GM23338 (cell line): Measurements from ENCODE around the gene CCN2. TPM values are rescaled to one million over a fixed set of nuclear protein-coding genes. Genes with fewer than 3 reads are reported as not detected.

Experiments
- ATAC-seq: fragments of 200-7000 bp; cut with Tn5 transposase; 3 replicates; pipeline ENCODE4 v1.9.1; 2020
- DNase-seq: peaks from one replicate; pipeline ENCODE4 v3.0.0-alpha.2; 2015; ENCODE audit warnings: low spot score
- H2AFZ ChIP-seq: fragments of 200-600 bp; sonication (generic); 2 replicates; pipeline ENCODE4 v1.8.0; 2016; ENCODE audit warnings: antibody characterized with exemption, mild to moderate bottlenecking, moderate library complexity
- H3F3A ChIP-seq: fragments of 200-600 bp; sonication (generic); replicated peaks from 2 replicates; pipeline ENCODE4 v1.8.0; 2017; ENCODE audit warnings: antibody characterized with exemption, mixed run types, low read depth
- H3K27ac ChIP-seq: fragments of 200-600 bp; sonication (generic); 2 replicates; pipeline ENCODE4 v1.6.1; 2016; ENCODE audit warnings: low read depth
- H3K27me3 ChIP-seq: fragments of 200-600 bp; sonication (generic); 2 replicates; pipeline ENCODE4 v1.8.0; 2016; ENCODE audit warnings: mild to moderate bottlenecking, mixed run types, moderate library complexity; ENCODE audit not compliant: insufficient read depth
- H3K36me3 ChIP-seq: fragments of 200-600 bp; sonication (generic); 2 replicates; pipeline ENCODE4 v1.8.0; 2016; ENCODE audit warnings: mild to moderate bottlenecking; ENCODE audit not compliant: insufficient read depth
- H3K4me1 ChIP-seq: fragments of 200-600 bp; sonication (generic); 2 replicates; pipeline ENCODE4 v1.8.0; 2016; ENCODE audit warnings: mild to moderate bottlenecking, moderate library complexity; ENCODE audit not compliant: insufficient read depth
- H3K4me2 ChIP-seq: fragments of 200-600 bp; sonication (generic); 2 replicates; pipeline ENCODE4 v1.7.1; 2017; ENCODE audit warnings: mixed run types
- H3K4me3 ChIP-seq: fragments of 200-600 bp; sonication (generic); 2 replicates; pipeline ENCODE4 v1.6.1; 2016; ENCODE audit warnings: mixed run types
- H3K79me2 ChIP-seq: fragments of 200-600 bp; sonication (generic); replicated peaks from 2 replicates; pipeline ENCODE4 v1.8.0; 2017; ENCODE audit warnings: mild to moderate bottlenecking; ENCODE audit not compliant: insufficient read depth
- H3K9me2 ChIP-seq: fragments of 200-600 bp; sonication (generic); 2 replicates; pipeline ENCODE4 v1.8.0; 2017; ENCODE audit not compliant: insufficient read depth
- H4K20me1 ChIP-seq: fragments of 200-600 bp; sonication (generic); replicated peaks from 2 replicates; pipeline ENCODE4 v1.8.0; 2017; ENCODE audit warnings: mild to moderate bottlenecking; ENCODE audit not compliant: insufficient read depth
- H3K27ac Mint-ChIP-seq: 2 replicates; pipeline ENCODE4 v1.8.0; 2020; ENCODE audit warnings: inconsistent platforms, mild to moderate bottlenecking, moderate library complexity, mixed read lengths
- H3K27me3 Mint-ChIP-seq: 3 replicates; pipeline ENCODE4 v1.8.0; 2022; ENCODE audit warnings: low read depth, mild to moderate bottlenecking, moderate library complexity, mixed read lengths, inconsistent platforms; ENCODE audit not compliant: insufficient read depth, poor library complexity
- H3K36me3 Mint-ChIP-seq: 3 replicates; pipeline ENCODE4 v1.8.0; 2021; ENCODE audit warnings: low read depth, mild to moderate bottlenecking, inconsistent platforms, moderate library complexity, mixed read lengths
- H3K4me1 Mint-ChIP-seq: 3 replicates; pipeline ENCODE4 v1.8.0; 2020; ENCODE audit warnings: mild to moderate bottlenecking, inconsistent platforms, mixed read lengths
- H3K4me3 Mint-ChIP-seq: 3 replicates; pipeline ENCODE4 v1.8.0; 2021; ENCODE audit warnings: moderate library complexity, mild to moderate bottlenecking, inconsistent platforms, mixed read lengths
- H3K9me3 Mint-ChIP-seq: 3 replicates; pipeline ENCODE4 v1.8.0; 2020; ENCODE audit warnings: moderate library complexity, mild to moderate bottlenecking, inconsistent platforms, mixed read lengths
- CREB1 ChIP-seq: fragments of 250-450 bp; sonication (Bioruptor Pico); IDR thresholded peaks from 2 replicates; pipeline ENCODE4 v1.5.0; 2020; ENCODE audit warnings: low read depth, mild to moderate bottlenecking, moderate library complexity
- EZH2 ChIP-seq: fragments of 200-600 bp; sonication (generic); IDR thresholded peaks from one replicate; pipeline ENCODE4 v1.8.0; 2017; ENCODE audit warnings: antibody characterized with exemption, mild to moderate bottlenecking, low read depth; ENCODE audit not compliant: unreplicated experiment
- EZH2phosphoT487 ChIP-seq: fragments of 200-600 bp; sonication (generic); IDR thresholded peaks from one replicate; pipeline ENCODE4 v1.8.1; 2018; ENCODE audit warnings: antibody characterized with exemption; ENCODE audit not compliant: unreplicated experiment
- JUNB ChIP-seq: IDR thresholded peaks from one replicate; pipeline ENCODE4 v1.6.1; 2016; ENCODE audit warnings: antibody characterized with exemption; ENCODE audit not compliant: unreplicated experiment
- NANOG ChIP-seq: IDR thresholded peaks from 2 replicates; pipeline ENCODE4 v1.6.1; 2016; ENCODE audit warnings: antibody characterized with exemption, borderline replicate concordance
- POLR2AphosphoS5 ChIP-seq: IDR thresholded peaks from 2 replicates; pipeline ENCODE4 v1.6.1; 2016; ENCODE audit warnings: antibody characterized with exemption, low read depth
- STAT1 ChIP-seq: IDR thresholded peaks from one replicate; pipeline ENCODE4 v1.6.1; 2016; ENCODE audit warnings: antibody characterized with exemption; ENCODE audit not compliant: unreplicated experiment
- ZNF114 ChIP-seq: fragments of 250-450 bp; sonication (Bioruptor Pico); IDR thresholded peaks from 2 replicates; pipeline ENCODE4 v1.5.0; 2020; ENCODE audit warnings: mild to moderate bottlenecking, moderate library complexity
- ZNF331 ChIP-seq: fragments of 250-450 bp; sonication (Bioruptor Pico); IDR thresholded peaks from 2 replicates; pipeline ENCODE4 v1.5.0; 2020; ENCODE audit warnings: low read depth, mild to moderate bottlenecking, moderate library complexity
- polyA plus RNA-seq: library from polyadenylated mRNA; unstranded; fragments of >200 nt; fragmentation: Nextera tagmentation; extraction: Ambion mirVana; gene quantifications from 2 replicates; pipeline ENCODE4 v1.2.1, GENCODE V29; 2016
- total RNA-seq: library from RNA; depleted of rRNA; stranded (reverse); fragments of >200 nt; shearing (Covaris generic); gene quantifications from 2 replicates; pipeline ENCODE4 v1.2.3, GENCODE V29; 2014
- TF ChIP-seq, protein P1 (sequence below), 2 experiments: fragments of 200-600 bp in 1 of 2; sonication (generic) in 1 of 2; conservative IDR thresholded peaks; 2 replicates each; pipeline versions ENCODE4 v1.5.1 to v1.6.1; 2016 to 2017; ENCODE audit warnings: antibody characterized with exemption in 2 of 2, low read depth in 2 of 2, mild to moderate bottlenecking in 2 of 2, moderate library complexity in 1 of 2
- TF ChIP-seq, protein P2 (sequence below): fragments of 250-450 bp; sonication (Bioruptor Pico); IDR thresholded peaks from 2 replicates; pipeline ENCODE4 v1.5.0; 2020; ENCODE audit warnings: mild to moderate bottlenecking, moderate library complexity
- TF ChIP-seq, protein P3 (sequence below): IDR thresholded peaks from 2 replicates; pipeline ENCODE4 v1.6.1; 2016; ENCODE audit warnings: antibody characterized with exemption
- TF ChIP-seq, protein P4 (sequence below): IDR thresholded peaks from one replicate; pipeline ENCODE4 v1.6.1; 2018; ENCODE audit warnings: antibody characterized with exemption; ENCODE audit not compliant: unreplicated experiment

The CCN2 gene
- total and polyA plus RNA-seq, 2 experiments from 2014 or later = 128 to 159 TPM

DNA sequence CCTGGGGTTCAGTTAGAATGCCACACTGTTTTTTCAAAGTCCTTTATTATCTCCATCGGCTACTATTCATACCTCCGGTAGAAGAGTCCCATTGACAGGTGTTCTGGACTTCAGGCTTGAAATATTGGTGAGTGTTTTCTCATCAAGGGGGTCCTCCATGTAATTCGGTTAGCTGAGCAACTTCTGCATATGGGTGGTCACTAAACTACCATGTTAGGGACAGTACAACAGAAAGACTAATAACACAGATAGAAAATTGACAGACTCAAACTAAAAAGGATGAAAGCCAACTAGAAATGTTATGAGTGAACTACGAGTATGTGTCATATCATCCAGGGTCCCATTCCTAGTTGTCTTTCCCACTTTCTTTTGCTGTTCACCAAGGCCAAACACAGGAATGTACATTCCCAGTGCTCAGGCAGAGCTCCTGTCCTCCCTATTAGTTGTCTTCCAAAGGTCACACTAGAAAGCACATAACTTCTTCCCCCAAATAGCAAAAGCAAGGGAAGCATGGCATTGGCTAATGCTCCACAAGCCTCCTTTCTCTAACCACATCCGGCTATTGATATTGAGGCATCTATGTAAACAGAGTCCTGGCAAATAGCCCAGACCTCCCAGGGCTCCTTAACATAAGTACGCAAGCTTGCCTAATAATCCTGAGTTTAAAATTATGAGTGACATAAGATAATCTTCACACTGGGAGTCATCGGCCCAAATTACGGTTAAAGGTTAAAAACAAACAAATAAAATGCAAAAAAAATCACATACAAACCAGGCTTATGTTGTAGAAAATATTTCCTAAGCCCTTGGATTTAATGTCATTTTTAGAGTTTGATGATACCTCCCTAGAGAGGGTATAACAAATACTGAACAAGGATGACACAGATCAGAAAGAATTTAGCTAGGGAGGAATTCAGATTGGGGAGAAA, 13.2 kb downstream of the CCN2 start:
- peaks cover 23% of the 10 kb centered on the region for H3K4me1 ChIP-seq
- Mint-ChIP-seq H3K4me3 (no peak overlapping the region), H3K36me3 (no peaks in the 10 kb centered on the region), H3K27ac (no peak overlapping the region), H3K9me3 (no peaks in the 10 kb centered on the region), H3K27me3 (peaks cover 2% of the 10 kb centered on the region), H3K4me1 (peaks cover 14% of the 10 kb centered on the region; the same call in 2 of the 3 replicates)
- no peaks in the 10 kb centered on the region for H3K79me2 ChIP-seq
- H3K27ac ChIP-seq = 0 out of 2 replicates have a peak overlapping the region, but pooled peaks have one; percentile 5
- ATAC-seq (peak; percentile 63), DNase-seq (no peak)
- H3F3A ChIP-seq = no peaks in the 10 kb centered on the region
- no peak overlapping the region for H2AFZ ChIP-seq
- no peaks in the 10 kb centered on the region for H4K20me1 ChIP-seq
- no peaks in the 10 kb centered on the region for H3K27me3 ChIP-seq
- no peak overlapping the region; the same call in 1 of the 2 replicates for H3K4me3 ChIP-seq
- H3K36me3 ChIP-seq = no peaks in the 10 kb centered on the region
- H3K4me2 ChIP-seq = peak overlapping the region; percentile 64
- H3K9me2 ChIP-seq = peaks cover 9% of the 10 kb centered on the region
- no peak for TF ChIP-seq EZH2
- TF ChIP-seq JUNB = no peak
- TF ChIP-seq, protein P1, sequence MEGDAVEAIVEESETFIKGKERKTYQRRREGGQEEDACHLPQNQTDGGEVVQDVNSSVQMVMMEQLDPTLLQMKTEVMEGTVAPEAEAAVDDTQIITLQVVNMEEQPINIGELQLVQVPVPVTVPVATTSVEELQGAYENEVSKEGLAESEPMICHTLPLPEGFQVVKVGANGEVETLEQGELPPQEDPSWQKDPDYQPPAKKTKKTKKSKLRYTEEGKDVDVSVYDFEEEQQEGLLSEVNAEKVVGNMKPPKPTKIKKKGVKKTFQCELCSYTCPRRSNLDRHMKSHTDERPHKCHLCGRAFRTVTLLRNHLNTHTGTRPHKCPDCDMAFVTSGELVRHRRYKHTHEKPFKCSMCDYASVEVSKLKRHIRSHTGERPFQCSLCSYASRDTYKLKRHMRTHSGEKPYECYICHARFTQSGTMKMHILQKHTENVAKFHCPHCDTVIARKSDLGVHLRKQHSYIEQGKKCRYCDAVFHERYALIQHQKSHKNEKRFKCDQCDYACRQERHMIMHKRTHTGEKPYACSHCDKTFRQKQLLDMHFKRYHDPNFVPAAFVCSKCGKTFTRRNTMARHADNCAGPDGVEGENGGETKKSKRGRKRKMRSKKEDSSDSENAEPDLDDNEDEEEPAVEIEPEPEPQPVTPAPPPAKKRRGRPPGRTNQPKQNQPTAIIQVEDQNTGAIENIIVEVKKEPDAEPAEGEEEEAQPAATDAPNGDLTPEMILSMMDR (conservative IDR thresholded peaks at IDR 0.05; ENCODE audit: low read depth in 2 of 2) = no peak
- TF ChIP-seq, protein P2, sequence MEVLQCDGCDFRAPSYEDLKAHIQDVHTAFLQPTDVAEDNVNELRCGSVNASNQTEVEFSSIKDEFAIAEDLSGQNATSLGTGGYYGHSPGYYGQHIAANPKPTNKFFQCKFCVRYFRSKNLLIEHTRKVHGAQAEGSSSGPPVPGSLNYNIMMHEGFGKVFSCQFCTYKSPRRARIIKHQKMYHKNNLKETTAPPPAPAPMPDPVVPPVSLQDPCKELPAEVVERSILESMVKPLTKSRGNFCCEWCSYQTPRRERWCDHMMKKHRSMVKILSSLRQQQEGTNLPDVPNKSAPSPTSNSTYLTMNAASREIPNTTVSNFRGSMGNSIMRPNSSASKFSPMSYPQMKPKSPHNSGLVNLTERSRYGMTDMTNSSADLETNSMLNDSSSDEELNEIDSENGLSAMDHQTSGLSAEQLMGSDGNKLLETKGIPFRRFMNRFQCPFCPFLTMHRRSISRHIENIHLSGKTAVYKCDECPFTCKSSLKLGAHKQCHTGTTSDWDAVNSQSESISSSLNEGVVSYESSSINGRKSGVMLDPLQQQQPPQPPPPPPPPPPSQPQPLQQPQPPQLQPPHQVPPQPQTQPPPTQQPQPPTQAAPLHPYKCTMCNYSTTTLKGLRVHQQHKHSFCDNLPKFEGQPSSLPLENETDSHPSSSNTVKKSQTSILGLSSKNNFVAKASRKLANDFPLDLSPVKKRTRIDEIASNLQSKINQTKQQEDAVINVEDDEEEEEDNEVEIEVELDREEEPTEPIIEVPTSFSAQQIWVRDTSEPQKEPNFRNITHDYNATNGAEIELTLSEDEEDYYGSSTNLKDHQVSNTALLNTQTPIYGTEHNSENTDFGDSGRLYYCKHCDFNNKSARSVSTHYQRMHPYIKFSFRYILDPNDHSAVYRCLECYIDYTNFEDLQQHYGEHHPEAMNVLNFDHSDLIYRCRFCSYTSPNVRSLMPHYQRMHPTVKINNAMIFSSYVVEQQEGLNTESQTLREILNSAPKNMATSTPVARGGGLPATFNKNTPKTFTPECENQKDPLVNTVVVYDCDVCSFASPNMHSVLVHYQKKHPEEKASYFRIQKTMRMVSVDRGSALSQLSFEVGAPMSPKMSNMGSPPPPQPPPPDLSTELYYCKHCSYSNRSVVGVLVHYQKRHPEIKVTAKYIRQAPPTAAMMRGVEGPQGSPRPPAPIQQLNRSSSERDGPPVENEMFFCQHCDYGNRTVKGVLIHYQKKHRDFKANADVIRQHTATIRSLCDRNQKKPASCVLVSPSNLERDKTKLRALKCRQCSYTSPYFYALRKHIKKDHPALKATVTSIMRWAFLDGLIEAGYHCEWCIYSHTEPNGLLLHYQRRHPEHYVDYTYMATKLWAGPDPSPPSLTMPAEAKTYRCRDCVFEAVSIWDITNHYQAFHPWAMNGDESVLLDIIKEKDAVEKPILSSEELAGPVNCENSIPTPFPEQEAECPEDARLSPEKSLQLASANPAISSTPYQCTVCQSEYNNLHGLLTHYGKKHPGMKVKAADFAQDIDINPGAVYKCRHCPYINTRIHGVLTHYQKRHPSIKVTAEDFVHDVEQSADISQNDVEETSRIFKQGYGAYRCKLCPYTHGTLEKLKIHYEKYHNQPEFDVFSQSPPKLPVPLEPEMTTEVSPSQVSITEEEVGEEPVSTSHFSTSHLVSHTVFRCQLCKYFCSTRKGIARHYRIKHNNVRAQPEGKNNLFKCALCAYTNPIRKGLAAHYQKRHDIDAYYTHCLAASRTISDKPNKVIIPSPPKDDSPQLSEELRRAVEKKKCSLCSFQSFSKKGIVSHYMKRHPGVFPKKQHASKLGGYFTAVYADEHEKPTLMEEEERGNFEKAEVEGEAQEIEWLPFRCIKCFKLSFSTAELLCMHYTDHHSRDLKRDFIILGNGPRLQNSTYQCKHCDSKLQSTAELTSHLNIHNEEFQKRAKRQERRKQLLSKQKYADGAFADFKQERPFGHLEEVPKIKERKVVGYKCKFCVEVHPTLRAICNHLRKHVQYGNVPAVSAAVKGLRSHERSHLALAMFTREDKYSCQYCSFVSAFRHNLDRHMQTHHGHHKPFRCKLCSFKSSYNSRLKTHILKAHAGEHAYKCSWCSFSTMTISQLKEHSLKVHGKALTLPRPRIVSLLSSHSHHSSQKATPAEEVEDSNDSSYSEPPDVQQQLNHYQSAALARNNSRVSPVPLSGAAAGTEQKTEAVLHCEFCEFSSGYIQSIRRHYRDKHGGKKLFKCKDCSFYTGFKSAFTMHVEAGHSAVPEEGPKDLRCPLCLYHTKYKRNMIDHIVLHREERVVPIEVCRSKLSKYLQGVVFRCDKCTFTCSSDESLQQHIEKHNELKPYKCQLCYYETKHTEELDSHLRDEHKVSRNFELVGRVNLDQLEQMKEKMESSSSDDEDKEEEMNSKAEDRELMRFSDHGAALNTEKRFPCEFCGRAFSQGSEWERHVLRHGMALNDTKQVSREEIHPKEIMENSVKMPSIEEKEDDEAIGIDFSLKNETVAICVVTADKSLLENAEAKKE (CRISPR knock-in tag) = no peak
- no peak for TF ChIP-seq ZNF114 (CRISPR knock-in tag)
- TF ChIP-seq EZH2phosphoT487 = no peak
- no peak for TF ChIP-seq ZNF331
- no peak for TF ChIP-seq POLR2AphosphoS5
- TF ChIP-seq, protein P3, sequence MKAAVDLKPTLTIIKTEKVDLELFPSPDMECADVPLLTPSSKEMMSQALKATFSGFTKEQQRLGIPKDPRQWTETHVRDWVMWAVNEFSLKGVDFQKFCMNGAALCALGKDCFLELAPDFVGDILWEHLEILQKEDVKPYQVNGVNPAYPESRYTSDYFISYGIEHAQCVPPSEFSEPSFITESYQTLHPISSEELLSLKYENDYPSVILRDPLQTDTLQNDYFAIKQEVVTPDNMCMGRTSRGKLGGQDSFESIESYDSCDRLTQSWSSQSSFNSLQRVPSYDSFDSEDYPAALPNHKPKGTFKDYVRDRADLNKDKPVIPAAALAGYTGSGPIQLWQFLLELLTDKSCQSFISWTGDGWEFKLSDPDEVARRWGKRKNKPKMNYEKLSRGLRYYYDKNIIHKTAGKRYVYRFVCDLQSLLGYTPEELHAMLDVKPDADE = no peak
- TF ChIP-seq CREB1 (CRISPR knock-in tag) = no peak
- TF ChIP-seq, protein P4, sequence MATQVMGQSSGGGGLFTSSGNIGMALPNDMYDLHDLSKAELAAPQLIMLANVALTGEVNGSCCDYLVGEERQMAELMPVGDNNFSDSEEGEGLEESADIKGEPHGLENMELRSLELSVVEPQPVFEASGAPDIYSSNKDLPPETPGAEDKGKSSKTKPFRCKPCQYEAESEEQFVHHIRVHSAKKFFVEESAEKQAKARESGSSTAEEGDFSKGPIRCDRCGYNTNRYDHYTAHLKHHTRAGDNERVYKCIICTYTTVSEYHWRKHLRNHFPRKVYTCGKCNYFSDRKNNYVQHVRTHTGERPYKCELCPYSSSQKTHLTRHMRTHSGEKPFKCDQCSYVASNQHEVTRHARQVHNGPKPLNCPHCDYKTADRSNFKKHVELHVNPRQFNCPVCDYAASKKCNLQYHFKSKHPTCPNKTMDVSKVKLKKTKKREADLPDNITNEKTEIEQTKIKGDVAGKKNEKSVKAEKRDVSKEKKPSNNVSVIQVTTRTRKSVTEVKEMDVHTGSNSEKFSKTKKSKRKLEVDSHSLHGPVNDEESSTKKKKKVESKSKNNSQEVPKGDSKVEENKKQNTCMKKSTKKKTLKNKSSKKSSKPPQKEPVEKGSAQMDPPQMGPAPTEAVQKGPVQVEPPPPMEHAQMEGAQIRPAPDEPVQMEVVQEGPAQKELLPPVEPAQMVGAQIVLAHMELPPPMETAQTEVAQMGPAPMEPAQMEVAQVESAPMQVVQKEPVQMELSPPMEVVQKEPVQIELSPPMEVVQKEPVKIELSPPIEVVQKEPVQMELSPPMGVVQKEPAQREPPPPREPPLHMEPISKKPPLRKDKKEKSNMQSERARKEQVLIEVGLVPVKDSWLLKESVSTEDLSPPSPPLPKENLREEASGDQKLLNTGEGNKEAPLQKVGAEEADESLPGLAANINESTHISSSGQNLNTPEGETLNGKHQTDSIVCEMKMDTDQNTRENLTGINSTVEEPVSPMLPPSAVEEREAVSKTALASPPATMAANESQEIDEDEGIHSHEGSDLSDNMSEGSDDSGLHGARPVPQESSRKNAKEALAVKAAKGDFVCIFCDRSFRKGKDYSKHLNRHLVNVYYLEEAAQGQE = no peak
- no peak for TF ChIP-seq STAT1
- no peak for TF ChIP-seq NANOG
